K562 (cell line): ENCODE results near the gene LYPLA2. TPM values are rescaled to one million over a fixed set of nuclear protein-coding genes. Genes with fewer than 3 reads are reported as not detected.

Source experiments
- CAMTA2 ChIP-seq: fragments of 250-450 bp; sonication (Bioruptor Pico); conservative IDR thresholded peaks from 2 replicates; pipeline ENCODE4 v1.5.1; 2022
- DACH1 ChIP-seq: fragments of 450-650 bp; IDR thresholded peaks from 2 replicates; pipeline ENCODE4 v1.6.1; 2018; ENCODE audit not compliant: partially characterized antibody
- GATA2 ChIP-seq: sonication (generic); formaldehyde crosslinking; IDR thresholded peaks from 2 replicates; pipeline ENCODE4 v1.4.0; 2020; ENCODE audit warnings: mild to moderate bottlenecking, missing genetic modification reagents
- GTF2F1 ChIP-seq: IDR thresholded peaks from 2 replicates; pipeline ENCODE4 v1.6.1; 2011; ENCODE audit warnings: low read depth, low read length, improper control_type of control experiment
- KLF10 ChIP-seq: fragments of 250-450 bp; sonication (Bioruptor Pico); IDR thresholded peaks from 2 replicates; pipeline ENCODE4 v1.6.1; 2021; ENCODE audit warnings: matching md5 sums
- NR2C2 ChIP-seq, 2 experiments: fragments of 200-800 bp in 1 of 2; sonication (Bioruptor generic) in 1 of 2; sonication (generic) in 1 of 2; formaldehyde crosslinking in 1 of 2; IDR thresholded peaks; 2 replicates each; pipeline versions ENCODE4 v1.6.1 to v1.8.0; 2016 to 2022; ENCODE audit warnings: mild to moderate bottlenecking in 1 of 2, missing compliant biosample characterization in 1 of 2, missing genetic modification characterization in 1 of 2, missing genetic modification reagents in 1 of 2
- NR2F6 ChIP-seq: fragments of 450-650 bp; formaldehyde crosslinking; IDR thresholded peaks from 2 replicates; pipeline ENCODE4 v1.4.0; 2020; ENCODE audit warnings: mild to moderate bottlenecking
- PTTG1 ChIP-seq: fragments of 450-650 bp; IDR thresholded peaks from 2 replicates; pipeline ENCODE4 v1.6.1; 2016; ENCODE audit warnings: low read depth, mild to moderate bottlenecking, missing genetic modification characterization, missing compliant biosample characterization
- PYGO2 ChIP-seq: fragments of 450-650 bp; IDR thresholded peaks from 2 replicates; pipeline ENCODE4 v1.6.1; 2016; ENCODE audit warnings: mild to moderate bottlenecking, missing genetic modification characterization, moderate library complexity, missing compliant biosample characterization
- RUNX1 ChIP-seq: sonication (generic); IDR thresholded peaks from 2 replicates; pipeline ENCODE4 v1.6.1; 2016; ENCODE audit warnings: antibody characterized with exemption, low read depth
- U2AF1 ChIP-seq: fragments of 200-400 bp; formaldehyde crosslinking; optimal IDR thresholded peaks from 2 replicates; pipeline ENCODE3; 2017; ENCODE audit warnings: mild to moderate bottlenecking, low read depth, low read length, moderate library complexity
- ZBED1 ChIP-seq: IDR thresholded peaks from 2 replicates; pipeline ENCODE4 v1.6.1; 2014
- ZNF3 ChIP-seq: fragments of 250-450 bp; sonication (Bioruptor Pico); IDR thresholded peaks from 2 replicates; pipeline ENCODE4 v1.5.0; 2021; ENCODE audit warnings: mild to moderate bottlenecking, moderate library complexity
- polyA plus RNA-seq, 8 experiments: library from polyadenylated mRNA; depleted of rRNA in 4 of 8; stranded (reverse) in 5 of 8; unstranded in 3 of 8; fragments of >200 nt; fragmentation: Nextera tagmentation in 2 of 8; fragmentation: Illumina TruSeq in 1 of 8; extraction: Ambion mirVana in 2 of 8; extraction: Trizol in 1 of 8; gene quantifications; 2 replicates each; pipeline versions ENCODE4 v1.2.1 to v1.2.3, GENCODE V29; 2011 to 2014; ENCODE audit warnings: inconsistent platforms in 1 of 8, missing spikeins in 1 of 8
- total RNA-seq, 7 experiments: library from RNA; depleted of rRNA in 6 of 7; stranded (reverse); fragments of >200 nt in 6 of 7; fragmentation: Illumina TruSeq in 2 of 7; extraction: Trizol in 2 of 7; gene quantifications; 2 replicates each; pipeline versions ENCODE4 v1.2.1 to v1.2.3, GENCODE V29; 2011 to 2021; ENCODE audit warnings: low replicate concordance in 1 of 7
- TF ChIP-seq, protein P1 (sequence below): fragments of 450-650 bp; IDR thresholded peaks from 2 replicates; pipeline ENCODE4 v1.6.1; 2016; ENCODE audit warnings: low read depth, mild to moderate bottlenecking, moderate library complexity
- TF ChIP-seq, protein P2 (sequence below): fragments of 250-450 bp; sonication (Bioruptor Pico); IDR thresholded peaks from 2 replicates; pipeline ENCODE4 v1.4.0; 2020
- TF ChIP-seq, protein P3 (sequence below): fragments of 250-450 bp; sonication (Bioruptor Pico); IDR thresholded peaks from 2 replicates; pipeline ENCODE4 v1.5.0; 2022; ENCODE audit warnings: mild to moderate bottlenecking

Gene LYPLA2
- total and polyA plus RNA-seq, 9 of the 15 experiments (the other 6 are each of a cell fraction or from before 2014, with no cell fraction given), result 3.9 to 128 (median 60.1) TPM

DNA sequence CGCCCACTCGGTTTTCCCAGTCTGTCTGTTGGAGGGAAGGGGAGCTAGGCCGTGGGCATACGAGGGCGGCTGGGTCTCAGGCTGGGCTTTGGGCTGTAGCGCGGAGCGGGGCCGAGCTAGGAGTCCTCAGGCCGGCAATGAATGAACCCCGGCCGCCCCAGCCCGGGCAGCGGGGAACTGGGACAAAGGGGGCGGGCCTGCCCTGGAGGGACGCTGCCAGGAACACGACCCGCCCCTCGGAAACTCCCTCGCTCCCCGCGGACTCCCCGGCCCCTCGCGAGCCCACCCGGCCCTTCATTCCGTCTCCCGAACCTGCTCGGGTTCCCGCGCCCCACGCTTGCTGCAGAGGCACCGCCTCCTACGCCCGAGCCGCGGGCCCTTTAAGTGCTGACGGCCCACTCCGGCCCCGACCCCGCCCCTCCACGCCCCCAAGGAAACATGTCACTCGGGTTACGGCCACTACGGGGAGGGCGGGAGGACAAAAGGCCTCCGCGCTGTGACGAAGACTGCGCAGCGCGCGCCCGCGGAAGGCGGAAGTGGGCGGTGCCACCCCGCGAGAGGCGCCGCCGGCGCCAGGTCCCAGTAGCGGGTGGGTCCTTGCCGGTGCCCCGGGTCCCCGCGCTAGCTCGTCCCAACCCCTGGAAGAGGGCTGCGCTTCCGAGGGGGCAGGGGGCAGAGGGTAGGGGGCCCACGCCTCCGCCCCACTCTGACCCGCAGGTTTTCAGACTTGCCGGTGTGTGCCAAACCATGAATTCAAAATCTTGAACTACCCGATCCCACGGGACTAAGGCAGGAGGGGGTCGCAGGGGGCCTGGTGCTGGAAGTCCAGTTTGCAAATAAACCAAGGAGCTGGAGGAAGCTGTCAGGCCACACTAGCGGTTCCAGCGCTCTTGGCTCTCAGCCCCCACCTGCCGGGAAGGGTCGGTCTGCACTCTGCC is 9.7 kb downstream of the LYPLA2 start, which contains the start of gene GALE (continued):
- no peak for TF ChIP-seq PYGO2 (tag)
- no peak for TF ChIP-seq ZBED1
- TF ChIP-seq, protein P1, sequence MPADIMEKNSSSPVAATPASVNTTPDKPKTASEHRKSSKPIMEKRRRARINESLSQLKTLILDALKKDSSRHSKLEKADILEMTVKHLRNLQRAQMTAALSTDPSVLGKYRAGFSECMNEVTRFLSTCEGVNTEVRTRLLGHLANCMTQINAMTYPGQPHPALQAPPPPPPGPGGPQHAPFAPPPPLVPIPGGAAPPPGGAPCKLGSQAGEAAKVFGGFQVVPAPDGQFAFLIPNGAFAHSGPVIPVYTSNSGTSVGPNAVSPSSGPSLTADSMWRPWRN, result no peak
- TF ChIP-seq PTTG1, result no peak
- no peak for TF ChIP-seq U2AF1
- no peak for TF ChIP-seq GTF2F1
- TF ChIP-seq KLF10 (CRISPR knock-in tag), result no peak
- no peak for TF ChIP-seq RUNX1
- TF ChIP-seq, protein P2, sequence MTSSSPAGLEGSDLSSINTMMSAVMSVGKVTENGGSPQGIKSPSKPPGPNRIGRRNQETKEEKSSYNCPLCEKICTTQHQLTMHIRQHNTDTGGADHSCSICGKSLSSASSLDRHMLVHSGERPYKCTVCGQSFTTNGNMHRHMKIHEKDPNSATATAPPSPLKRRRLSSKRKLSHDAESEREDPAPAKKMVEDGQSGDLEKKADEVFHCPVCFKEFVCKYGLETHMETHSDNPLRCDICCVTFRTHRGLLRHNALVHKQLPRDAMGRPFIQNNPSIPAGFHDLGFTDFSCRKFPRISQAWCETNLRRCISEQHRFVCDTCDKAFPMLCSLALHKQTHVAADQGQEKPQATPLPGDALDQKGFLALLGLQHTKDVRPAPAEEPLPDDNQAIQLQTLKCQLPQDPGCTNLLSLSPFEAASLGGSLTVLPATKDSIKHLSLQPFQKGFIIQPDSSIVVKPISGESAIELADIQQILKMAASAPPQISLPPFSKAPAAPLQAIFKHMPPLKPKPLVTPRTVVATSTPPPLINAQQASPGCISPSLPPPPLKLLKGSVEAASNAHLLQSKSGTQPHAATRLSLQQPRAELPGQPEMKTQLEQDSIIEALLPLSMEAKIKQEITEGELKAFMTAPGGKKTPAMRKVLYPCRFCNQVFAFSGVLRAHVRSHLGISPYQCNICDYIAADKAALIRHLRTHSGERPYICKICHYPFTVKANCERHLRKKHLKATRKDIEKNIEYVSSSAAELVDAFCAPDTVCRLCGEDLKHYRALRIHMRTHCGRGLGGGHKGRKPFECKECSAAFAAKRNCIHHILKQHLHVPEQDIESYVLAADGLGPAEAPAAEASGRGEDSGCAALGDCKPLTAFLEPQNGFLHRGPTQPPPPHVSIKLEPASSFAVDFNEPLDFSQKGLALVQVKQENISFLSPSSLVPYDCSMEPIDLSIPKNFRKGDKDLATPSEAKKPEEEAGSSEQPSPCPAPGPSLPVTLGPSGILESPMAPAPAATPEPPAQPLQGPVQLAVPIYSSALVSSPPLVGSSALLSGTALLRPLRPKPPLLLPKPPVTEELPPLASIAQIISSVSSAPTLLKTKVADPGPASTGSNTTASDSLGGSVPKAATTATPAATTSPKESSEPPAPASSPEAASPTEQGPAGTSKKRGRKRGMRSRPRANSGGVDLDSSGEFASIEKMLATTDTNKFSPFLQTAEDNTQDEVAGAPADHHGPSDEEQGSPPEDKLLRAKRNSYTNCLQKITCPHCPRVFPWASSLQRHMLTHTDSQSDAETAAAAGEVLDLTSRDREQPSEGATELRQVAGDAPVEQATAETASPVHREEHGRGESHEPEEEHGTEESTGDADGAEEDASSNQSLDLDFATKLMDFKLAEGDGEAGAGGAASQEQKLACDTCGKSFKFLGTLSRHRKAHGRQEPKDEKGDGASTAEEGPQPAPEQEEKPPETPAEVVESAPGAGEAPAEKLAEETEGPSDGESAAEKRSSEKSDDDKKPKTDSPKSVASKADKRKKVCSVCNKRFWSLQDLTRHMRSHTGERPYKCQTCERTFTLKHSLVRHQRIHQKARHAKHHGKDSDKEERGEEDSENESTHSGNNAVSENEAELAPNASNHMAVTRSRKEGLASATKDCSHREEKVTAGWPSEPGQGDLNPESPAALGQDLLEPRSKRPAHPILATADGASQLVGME (CRISPR knock-in tag), result no peak
- TF ChIP-seq ZNF3, result no peak
- TF ChIP-seq NR2F6 (CRISPR knock-in tag), result no peak
- TF ChIP-seq CAMTA2 (CRISPR knock-in tag), result no peak
- no peak for TF ChIP-seq GATA2 (CRISPR knock-in tag)
- TF ChIP-seq, protein P3, sequence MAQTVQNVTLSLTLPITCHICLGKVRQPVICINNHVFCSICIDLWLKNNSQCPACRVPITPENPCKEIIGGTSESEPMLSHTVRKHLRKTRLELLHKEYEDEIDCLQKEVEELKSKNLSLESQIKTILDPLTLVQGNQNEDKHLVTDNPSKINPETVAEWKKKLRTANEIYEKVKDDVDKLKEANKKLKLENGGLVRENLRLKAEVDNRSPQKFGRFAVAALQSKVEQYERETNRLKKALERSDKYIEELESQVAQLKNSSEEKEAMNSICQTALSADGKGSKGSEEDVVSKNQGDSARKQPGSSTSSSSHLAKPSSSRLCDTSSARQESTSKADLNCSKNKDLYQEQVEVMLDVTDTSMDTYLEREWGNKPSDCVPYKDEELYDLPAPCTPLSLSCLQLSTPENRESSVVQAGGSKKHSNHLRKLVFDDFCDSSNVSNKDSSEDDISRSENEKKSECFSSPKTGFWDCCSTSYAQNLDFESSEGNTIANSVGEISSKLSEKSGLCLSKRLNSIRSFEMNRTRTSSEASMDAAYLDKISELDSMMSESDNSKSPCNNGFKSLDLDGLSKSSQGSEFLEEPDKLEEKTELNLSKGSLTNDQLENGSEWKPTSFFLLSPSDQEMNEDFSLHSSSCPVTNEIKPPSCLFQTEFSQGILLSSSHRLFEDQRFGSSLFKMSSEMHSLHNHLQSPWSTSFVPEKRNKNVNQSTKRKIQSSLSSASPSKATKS, result no peak
- no peak for TF ChIP-seq DACH1
- no peak for TF ChIP-seq NR2C2 (CRISPR knock-in tag; IDR thresholded peaks at IDR 0.05)
- TF ChIP-seq NR2C2 (tag; IDR thresholded peaks at IDR 0.05), result peak; percentile 90
